Suppressor macrophage (primary cell): Measurements from ENCODE around the gene FHIT.

Experiments used
- DNase-seq, 4 experiments: peaks; one replicate each; pipeline ENCODE4 v3.0.0-alpha.2; 2020 to 2022

The FHIT gene

DNA sequence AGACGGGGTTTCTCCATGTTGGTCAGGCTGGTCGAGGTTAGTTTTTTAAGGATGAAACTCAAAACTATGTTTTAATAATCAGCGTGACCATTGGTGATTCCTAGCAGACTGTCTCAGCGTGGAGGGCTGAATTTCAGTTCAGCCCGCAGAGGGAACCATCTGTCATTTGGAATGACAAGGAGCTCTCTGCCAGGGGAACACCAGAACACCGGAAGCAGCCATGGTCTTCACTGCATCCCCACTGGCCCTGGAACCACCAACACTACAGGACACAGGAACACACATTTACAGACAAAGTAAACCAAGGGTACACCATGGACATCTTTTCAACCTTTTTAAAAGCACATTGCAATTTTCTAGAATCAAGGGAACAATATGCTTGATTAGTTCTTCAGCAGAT lies 424.7 kb downstream of the FHIT start:
- DNase-seq = no peak

- peak in 2 of 4 experiments; percentile 1 to 5 for DNase-seq
Measured at GRCh38 chr3:60812502-60812901, 438.8 kb downstream of the FHIT start.

DNA sequence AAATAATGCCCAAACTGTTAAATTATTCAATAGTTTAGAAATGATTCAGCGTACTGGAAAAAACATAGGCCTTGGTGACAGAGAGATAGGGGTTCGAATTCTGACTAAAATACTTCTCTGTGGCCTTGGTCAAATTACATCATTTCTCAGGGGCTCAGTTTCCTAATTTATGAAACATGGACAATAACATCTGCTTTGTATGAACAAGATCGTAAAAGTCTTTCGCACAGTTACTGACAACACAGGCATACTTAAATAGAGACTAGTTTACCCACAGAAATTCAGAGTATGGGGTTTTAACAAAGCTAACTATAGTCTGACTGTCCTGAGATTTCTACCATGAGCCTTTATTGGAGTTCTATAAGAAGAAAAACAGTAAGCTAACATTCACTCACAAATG lies 440.4 kb downstream of the FHIT start:
- no peak for DNase-seq

DNA sequence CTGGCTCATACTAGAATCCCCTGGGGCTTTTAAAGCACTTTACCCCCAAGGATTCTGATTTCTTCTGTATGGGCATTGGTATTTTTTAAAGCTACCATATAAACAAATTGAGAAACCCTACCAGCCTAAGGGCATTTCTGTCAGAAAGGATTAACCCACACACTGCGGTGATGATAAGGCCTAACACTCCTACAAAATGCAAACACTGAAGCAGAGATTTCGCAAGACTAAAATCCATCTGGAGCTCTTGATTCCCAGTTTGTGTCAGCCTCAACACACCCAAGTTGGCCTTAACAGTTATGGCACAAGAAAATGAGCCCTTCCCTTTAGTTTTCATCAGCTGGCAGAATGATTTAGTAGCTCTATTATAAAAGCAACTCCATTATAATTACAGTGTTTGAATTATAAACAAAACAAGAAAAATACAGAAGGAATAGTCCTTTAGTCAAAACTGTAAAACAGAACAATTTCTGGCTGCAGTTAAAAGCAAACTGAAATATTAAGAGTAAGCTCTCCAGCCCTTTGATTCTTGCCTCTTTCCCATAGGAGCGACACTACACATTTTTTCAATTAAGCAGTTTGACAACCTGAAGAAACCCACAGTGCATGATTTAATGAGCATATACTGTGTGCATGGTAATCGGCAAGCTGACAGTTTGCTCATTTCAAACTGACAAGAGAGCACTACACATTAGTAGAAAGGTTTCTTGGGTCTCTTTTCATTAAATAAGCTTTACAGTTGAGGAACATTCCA lies 441.2 kb downstream of the FHIT start:
- no peak for DNase-seq

- no peak for DNase-seq
Measured at GRCh38 chr3:60803216-60804173, 447.8 kb downstream of the FHIT start.

DNA sequence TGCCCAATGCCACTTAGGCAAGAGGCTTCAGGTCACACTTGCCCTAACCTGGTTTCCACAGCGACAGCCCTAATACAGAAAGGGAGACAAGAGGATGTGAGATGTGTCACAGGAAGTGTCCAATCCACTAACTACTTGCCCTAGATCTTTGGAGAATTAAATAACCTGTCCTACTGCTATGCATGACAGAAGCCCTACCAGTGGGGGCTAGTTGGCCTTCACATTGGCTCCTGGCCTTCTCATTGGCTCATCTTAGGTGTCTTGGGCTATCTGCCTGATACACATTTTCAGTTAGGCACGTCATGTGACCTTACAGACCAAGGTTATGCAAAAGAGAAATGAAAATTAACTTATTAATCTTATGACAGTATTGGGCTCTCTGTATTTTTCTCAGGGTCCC lies 449.9 kb downstream of the FHIT start:
- no peak for DNase-seq

GRCh38 chr3:60798456-60798855 lies 452.8 kb downstream of the FHIT start:
- DNase-seq = no peak

DNA sequence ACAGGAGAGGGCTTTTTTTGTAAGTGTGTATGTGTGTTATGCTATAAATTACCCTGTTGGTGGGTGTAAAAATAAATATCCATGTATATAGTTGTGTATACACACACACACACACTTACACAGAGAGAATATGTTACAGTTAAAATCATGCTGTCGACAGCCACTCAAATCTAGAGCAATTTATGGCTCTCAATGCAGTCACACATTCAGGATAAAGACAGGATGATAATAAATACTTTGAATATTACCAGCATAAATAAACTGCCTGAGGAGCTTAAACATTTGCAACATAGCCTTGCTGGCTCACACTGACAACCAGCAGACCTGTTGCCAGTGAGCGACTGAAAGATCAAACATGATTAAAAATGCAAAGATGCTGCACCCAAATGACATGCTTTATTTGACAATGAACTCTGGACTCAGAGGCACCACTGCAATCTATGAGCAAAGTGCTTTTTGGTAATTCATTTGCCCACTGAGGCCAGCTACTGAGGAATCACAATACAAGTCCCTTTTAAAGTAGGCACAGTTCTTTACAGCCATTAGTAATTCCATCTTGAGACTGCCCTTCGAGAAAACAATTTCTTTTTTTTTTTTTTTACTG lies 458.9 kb downstream of the FHIT start:
- DNase-seq = no peak

DNA sequence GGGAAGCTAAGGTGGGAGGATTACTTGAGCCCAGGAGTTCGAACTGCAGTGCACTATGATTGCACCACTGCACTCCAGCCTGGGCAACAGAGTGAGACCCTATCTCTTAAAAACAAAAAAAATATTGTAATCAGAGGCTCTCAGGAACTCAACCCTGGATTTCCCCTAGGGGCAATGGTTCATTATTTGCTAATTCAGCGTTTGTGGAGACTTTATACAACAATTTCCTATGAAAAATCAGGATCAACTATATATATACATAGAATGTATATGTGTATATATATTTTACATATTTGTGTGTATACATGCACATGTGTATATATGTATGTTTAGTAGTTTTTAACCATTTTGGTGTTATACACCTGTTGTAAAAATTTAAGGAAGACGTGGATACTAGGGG lies 463.1 kb downstream of the FHIT start:
- no peak for DNase-seq

GRCh38 chr3:60781935-60782334 lies 469.3 kb downstream of the FHIT start:
- no peak for DNase-seq

DNA sequence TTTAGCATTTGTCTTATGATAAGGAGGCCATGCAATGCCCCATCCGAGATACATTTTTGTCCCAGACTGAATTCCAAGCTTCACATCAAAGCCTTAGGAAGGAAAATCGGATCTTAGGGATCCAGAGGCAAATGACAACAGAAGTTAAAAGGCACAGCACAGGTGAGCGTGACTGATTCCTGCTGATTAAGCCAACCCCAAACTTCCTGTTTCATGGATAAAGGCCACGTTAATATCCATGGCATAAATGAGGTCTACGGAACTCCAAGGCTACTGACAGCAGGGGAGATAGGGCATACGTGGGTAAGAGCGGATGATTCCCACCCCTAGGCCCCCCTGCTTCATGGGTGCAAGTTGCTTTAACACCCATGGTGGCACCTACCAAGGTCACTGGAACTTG lies 471.6 kb downstream of the FHIT start:
- DNase-seq = no peak

GRCh38 chr3:60775985-60776384 lies 475.3 kb downstream of the FHIT start:
- no peak for DNase-seq

GRCh38 chr3:60774617-60775016 lies 476.6 kb downstream of the FHIT start:
- no peak for DNase-seq

DNA sequence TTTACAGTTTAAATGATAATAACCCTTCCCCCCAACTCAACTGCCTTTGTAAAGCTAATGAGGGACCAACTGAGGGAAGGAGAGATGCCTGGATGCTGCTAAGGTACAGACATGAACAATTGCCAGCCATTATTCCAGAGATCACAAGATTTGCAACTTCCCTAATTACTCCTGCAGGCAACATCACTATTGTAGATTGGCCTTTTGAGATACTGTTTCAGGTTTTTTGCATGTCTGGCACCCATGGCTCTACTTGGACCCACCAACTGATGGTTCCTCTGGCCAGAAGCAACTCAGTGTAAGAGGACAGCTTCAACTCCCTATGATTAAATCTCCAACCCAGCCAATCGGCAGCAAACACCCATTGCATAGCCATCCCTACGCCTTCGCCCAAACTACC lies 478.7 kb downstream of the FHIT start:
- DNase-seq = no peak

DNA sequence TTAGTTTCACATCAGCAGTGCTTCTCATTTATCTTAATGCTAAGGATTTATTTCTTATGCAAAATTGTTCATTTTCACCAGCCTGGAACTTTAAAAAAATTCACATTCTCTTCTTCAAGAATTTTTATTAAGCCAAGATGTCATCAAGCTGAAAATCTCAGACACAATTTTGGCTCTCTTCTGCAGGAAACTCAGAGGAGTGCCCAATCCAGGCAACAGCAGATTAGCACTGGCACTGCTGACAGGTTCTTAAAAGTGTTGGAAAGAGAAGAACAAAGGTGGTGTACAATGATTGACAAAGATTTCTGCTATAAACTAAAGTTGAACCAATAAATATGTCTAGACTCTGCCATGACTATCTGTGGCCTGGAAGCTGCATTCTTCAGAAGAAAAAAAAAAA lies 479.5 kb downstream of the FHIT start:
- no peak for DNase-seq

GRCh38 chr3:60770532-60770931 lies 480.7 kb downstream of the FHIT start:
- no peak for DNase-seq

DNA sequence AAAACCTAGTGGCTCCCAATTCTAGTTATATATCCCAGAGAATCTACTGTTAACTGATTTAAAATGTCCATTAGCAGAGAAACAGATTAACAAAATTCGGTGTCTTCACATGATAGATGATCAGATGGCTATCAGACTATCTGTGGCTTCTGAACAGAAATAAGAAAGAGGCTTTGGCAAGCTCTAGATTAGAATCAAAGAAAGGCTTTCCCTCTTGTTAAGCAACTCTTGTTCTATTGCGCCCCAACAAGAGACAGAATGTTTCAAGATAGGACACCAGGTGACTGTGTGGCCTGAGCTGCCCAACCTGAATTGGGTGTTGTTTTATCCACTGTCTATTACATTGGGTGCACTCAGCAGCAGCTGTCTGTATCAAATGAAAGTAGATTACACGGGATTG lies 483.7 kb downstream of the FHIT start:
- no peak for DNase-seq

DNA sequence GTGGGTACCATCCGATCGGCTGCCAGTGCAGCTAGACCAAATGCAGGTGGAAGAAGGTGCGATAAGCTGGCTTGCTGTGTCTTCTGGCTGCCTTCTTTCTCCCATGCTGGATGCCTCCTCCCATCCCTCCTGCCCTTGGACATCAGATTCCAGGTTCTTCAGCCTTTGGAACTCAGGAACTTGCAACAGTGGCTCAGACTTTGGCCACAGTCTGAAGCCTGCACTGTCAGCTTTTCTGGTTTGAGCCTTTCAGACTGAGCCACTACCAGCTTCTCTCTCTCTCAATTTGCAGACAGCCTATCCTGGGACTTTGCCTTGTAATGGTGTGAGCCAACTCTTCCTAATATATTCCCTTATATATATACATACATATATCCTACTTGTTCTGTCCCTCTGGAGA lies 485.5 kb downstream of the FHIT start:
- DNase-seq = no peak

- DNase-seq = no peak
Measured at GRCh38 chr3:60764870-60765269, 486.4 kb downstream of the FHIT start.

GRCh38 chr3:60760145-60760544 lies 491.1 kb downstream of the FHIT start:
- peak in 2 of 4 experiments; percentile 2 to 14 for DNase-seq

DNA sequence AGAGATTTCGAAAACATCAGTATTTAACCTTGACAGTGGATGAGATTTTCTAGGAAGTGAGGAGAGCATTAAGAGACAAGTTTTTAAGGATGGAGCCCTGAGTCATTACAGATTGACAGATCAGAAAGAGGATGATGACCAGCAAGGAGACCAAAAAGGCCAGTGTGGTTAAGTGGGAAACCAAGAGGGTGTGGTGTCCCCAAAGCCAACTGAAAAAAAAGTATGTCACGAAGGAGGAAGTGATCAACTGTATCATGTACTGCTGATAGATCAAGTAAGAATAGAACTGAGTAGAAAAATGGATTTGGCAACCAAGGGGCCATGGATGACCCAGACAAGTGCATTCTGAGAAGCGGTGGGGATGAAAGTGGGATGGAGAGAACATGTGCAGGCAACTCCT lies 491.8 kb downstream of the FHIT start:
- DNase-seq = no peak

DNA sequence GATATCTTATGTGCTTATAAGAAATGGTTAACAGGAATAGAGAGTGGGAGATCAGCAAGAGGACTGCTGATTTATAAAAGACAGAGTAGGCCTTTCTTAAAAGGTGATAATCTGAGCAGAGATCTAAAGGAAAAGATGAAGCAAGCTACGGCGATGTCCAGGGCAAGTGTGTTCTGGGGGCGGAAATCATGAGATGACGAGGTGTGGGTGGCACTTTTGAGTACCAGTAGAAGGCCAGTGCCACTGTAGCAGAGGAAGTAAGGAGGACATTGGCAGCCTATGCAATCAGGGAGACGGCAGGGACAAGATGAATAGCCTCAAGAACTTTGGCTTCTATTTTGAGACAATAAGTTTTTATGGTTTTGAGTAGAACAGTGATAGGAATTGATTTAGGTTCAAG lies 492.4 kb downstream of the FHIT start:
- DNase-seq = peak; percentile 14 to 58 (median 46)

DNA sequence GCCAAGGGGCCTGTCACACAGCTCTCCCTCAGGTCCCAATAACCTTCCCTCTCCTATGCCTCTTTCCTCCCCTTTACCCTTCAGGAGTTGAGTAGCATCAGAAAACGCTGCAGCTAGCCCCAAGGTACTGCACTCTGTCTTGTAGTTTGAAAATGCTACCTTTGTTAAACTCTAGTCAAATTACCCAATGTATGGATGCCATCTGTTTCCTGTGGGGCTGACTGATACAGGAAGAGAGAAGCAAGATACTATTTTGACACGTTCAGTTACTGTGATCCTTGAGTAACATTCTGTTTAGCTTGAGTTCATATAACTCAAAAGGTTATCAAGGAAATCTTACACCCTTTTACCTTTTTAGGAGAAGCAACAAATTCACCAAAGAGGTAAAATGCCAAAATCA lies 493.1 kb downstream of the FHIT start:
- peak in 1 of 4 experiments; percentile 11 for DNase-seq
